GM19023 (cell line): ENCODE results near the gene ANP32D.
"Not testable (repeated sequence)": the region's sequence is repeated elsewhere in the genome, so short reads cannot be mapped to it uniquely, and the experiment has no call there.

Experiments used
- ATAC-seq: cut with Tn5 transposase; IDR thresholded peaks from one replicate; pipeline ENCODE4 v1.9.1; 2021; ENCODE audit warnings: mild to moderate bottlenecking, moderate library complexity; ENCODE audit not compliant: unreplicated experiment

The ANP32D gene

GRCh38 chr12:48500281-48500680, 27.9 kb downstream of the ANP32D start:
- not testable (repeated sequence) for ATAC-seq

- ATAC-seq: not testable (repeated sequence)
Measured at GRCh38 chr12:48506836-48507235, 34.5 kb downstream of the ANP32D start.

DNA sequence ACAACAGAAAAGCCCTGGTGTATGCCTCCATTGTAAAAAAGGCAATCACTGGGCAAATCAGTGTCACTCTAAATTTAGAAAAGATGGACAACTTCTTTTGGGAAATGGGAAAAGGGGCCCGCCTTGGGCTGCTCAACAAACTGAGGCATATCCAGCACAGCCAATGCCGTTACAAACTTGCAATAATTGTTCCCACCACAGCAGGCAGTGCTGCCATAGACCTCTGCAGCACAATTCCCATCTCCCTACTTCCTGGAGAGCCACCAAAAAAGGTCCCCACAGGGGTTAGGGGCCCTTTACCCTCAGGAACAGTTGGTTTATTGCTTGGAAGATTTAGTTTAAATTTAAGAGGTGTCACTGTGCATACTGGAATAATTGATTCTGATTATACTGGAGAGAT, 36.6 kb downstream of the ANP32D start:
- ATAC-seq: no peak

GRCh38 chr12:48510111-48510510, 37.8 kb downstream of the ANP32D start:
- ATAC-seq: no peak

GRCh38 chr12:48512855-48513254, 40.5 kb downstream of the ANP32D start:
- peak; percentile 77 for ATAC-seq

GRCh38 chr12:48514728-48515127, 42.4 kb downstream of the ANP32D start:
- ATAC-seq: no peak

DNA sequence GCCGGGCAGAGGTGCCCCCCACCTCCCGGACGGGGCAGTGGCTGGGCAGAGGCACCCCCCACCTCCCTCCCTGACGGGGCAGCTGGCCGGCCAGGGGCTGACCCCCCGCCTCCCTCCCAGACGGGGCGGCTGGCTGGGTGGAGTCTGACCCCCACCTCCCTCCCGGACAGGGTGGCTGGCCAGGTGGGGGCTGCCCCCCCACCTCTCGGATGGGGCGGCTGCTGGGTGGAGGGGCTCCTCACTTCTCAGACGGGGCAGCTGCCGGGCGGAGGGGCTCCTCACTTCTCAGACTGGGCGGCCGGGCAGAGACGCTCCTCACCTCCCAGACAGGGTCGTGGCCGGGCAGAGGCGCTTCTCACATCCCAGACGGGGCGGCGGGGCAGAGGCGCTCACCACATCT, 48.0 kb downstream of the ANP32D start:
- ATAC-seq: not testable (repeated sequence)
